H9 (cell line): ENCODE data around the gene SYT11. TPM values are rescaled to one million over a fixed set of nuclear protein-coding genes. Genes with fewer than 3 reads are reported as not detected.

Source experiments
- DNase-seq: peaks from one replicate; pipeline ENCODE4 v3.0.0-alpha.2; 2017
- H2AFZ ChIP-seq: one replicate; pipeline ENCODE4 v1.6.1; 2013; ENCODE audit warnings: mild to moderate bottlenecking, low read length, control low read depth, moderate library complexity
- H2AK5ac ChIP-seq: 2 replicates; pipeline ENCODE4 v1.6.1; 2013; ENCODE audit warnings: low read length, control low read depth, mixed read lengths; ENCODE audit not compliant: insufficient read length
- H2BK120ac ChIP-seq: one replicate; pipeline ENCODE4 v1.6.1; 2013; ENCODE audit warnings: low read depth, mild to moderate bottlenecking, low read length, control low read depth, inconsistent platforms; ENCODE audit not compliant: poor library complexity, severe bottlenecking
- H2BK12ac ChIP-seq: 2 replicates; pipeline ENCODE4 v1.6.1; 2013; ENCODE audit warnings: low read length, control low read depth, mixed read lengths, low read depth; ENCODE audit not compliant: insufficient read length
- H2BK15ac ChIP-seq: 2 replicates; pipeline ENCODE4 v1.6.1; 2013; ENCODE audit warnings: low read depth, low read length, control low read depth
- H2BK20ac ChIP-seq: one replicate; pipeline ENCODE4 v1.6.1; 2013; ENCODE audit warnings: low read depth, mild to moderate bottlenecking, low read length, control low read depth, inconsistent platforms; ENCODE audit not compliant: poor library complexity, severe bottlenecking
- H2BK5ac ChIP-seq: 2 replicates; pipeline ENCODE4 v1.6.1; 2013; ENCODE audit warnings: low read length, control low read depth, mixed read lengths; ENCODE audit not compliant: insufficient read length
- H3K14ac ChIP-seq: 2 replicates; pipeline ENCODE4 v1.6.1; 2013; ENCODE audit warnings: low read length, control low read depth; ENCODE audit not compliant: insufficient read depth
- H3K18ac ChIP-seq: 2 replicates; pipeline ENCODE4 v1.6.1; 2013; ENCODE audit warnings: low read depth, mild to moderate bottlenecking, mixed read lengths, low read length, control low read depth; ENCODE audit not compliant: insufficient read length
- H3K23ac ChIP-seq: 2 replicates; pipeline ENCODE4 v1.6.1; 2013; ENCODE audit warnings: low read length, control low read depth, mixed read lengths, low read depth; ENCODE audit not compliant: insufficient read length
- H3K23me2 ChIP-seq: 2 replicates; pipeline ENCODE4 v1.6.1; 2013; ENCODE audit warnings: low read depth, mild to moderate bottlenecking, mixed read lengths, low read length, control low read depth; ENCODE audit not compliant: insufficient read length, poor library complexity, severe bottlenecking
- H3K27ac ChIP-seq: 2 replicates; pipeline ENCODE4 v1.5.1; 2013; ENCODE audit warnings: low read length, control low read depth, mixed read lengths, low read depth; ENCODE audit not compliant: insufficient read length
- H3K27me3 ChIP-seq: 2 replicates; pipeline ENCODE4 v1.6.1; 2013; ENCODE audit warnings: low read length, control low read depth, inconsistent platforms; ENCODE audit not compliant: insufficient read depth
- H3K4ac ChIP-seq: 2 replicates; pipeline ENCODE4 v1.6.1; 2013; ENCODE audit warnings: low read depth, mild to moderate bottlenecking, control low read depth, inconsistent platforms, low read length, moderate library complexity
- H3K4me1 ChIP-seq: 2 replicates; pipeline ENCODE4 v1.6.1; 2013; ENCODE audit warnings: low read length, control low read depth, inconsistent platforms; ENCODE audit not compliant: insufficient read depth
- H3K4me2 ChIP-seq: 2 replicates; pipeline ENCODE4 v1.6.1; 2013; ENCODE audit warnings: low read length, control low read depth, mixed read lengths; ENCODE audit not compliant: insufficient read length, insufficient read depth
- H3K56ac ChIP-seq: 2 replicates; pipeline ENCODE4 v1.6.1; 2013; ENCODE audit warnings: low read depth, mild to moderate bottlenecking, mixed read lengths, low read length, control low read depth; ENCODE audit not compliant: insufficient read length
- H3K79me1 ChIP-seq: 2 replicates; pipeline ENCODE4 v1.6.1; 2013; ENCODE audit warnings: low read depth, mild to moderate bottlenecking, moderate library complexity, low read length, control low read depth, inconsistent platforms; ENCODE audit not compliant: insufficient read depth, poor library complexity, severe bottlenecking
- H3K79me2 ChIP-seq: 2 replicates; pipeline ENCODE4 v1.6.1; 2013; ENCODE audit warnings: low read length, control low read depth, inconsistent platforms; ENCODE audit not compliant: insufficient read depth
- H3K9ac ChIP-seq: 2 replicates; pipeline ENCODE4 v1.6.1; 2013; ENCODE audit warnings: low read length, control low read depth, mixed read lengths; ENCODE audit not compliant: insufficient read length; ENCODE audit errors: extremely low read depth
- H3K9me3 ChIP-seq: one replicate; pipeline ENCODE4 v1.6.1; 2013; ENCODE audit warnings: low read depth, low read length, inconsistent platforms; ENCODE audit not compliant: control insufficient read depth
- H3T11ph ChIP-seq: one replicate; pipeline ENCODE4 v1.6.1; 2013; ENCODE audit warnings: mild to moderate bottlenecking, low read length, control low read depth, inconsistent platforms
- H4K20me1 ChIP-seq: one replicate; pipeline ENCODE4 v1.6.1; 2013; ENCODE audit not compliant: control insufficient read depth, insufficient read length, insufficient read depth
- H4K5ac ChIP-seq: 2 replicates; pipeline ENCODE4 v1.6.1; 2013; ENCODE audit warnings: low read depth, mild to moderate bottlenecking, mixed read lengths, low read length, control low read depth; ENCODE audit not compliant: insufficient read length
- H4K8ac ChIP-seq: replicated peaks from 2 replicates; pipeline ENCODE4 v1.6.1; 2013; ENCODE audit warnings: low read length, control low read depth, mixed read lengths, low read depth; ENCODE audit not compliant: insufficient read length
- H4K91ac ChIP-seq: 2 replicates; pipeline ENCODE4 v1.6.1; 2013; ENCODE audit warnings: low read depth, mild to moderate bottlenecking, moderate library complexity, mixed read lengths, low read length, control low read depth; ENCODE audit not compliant: insufficient read length
- H3K27ac Mint-ChIP-seq, 3 experiments: 2 replicates in 2 of 3; 3 replicates in 1 of 3; pipeline ENCODE4 v1.8.0; 2020 to 2021; ENCODE audit warnings: mixed read lengths in 3 of 3, mild to moderate bottlenecking in 1 of 3, moderate library complexity in 1 of 3
- H3K27me3 Mint-ChIP-seq: 2 replicates; pipeline ENCODE4 v1.8.0; 2021; ENCODE audit warnings: low read depth, mild to moderate bottlenecking, moderate library complexity, mixed read lengths
- H3K36me3 Mint-ChIP-seq, 3 experiments: 2 replicates in 2 of 3; 3 replicates in 1 of 3; pipeline ENCODE4 v1.8.0; 2020 to 2021; ENCODE audit warnings: low read depth in 3 of 3, mixed read lengths in 3 of 3; ENCODE audit not compliant: insufficient read depth in 1 of 3
- H3K4me1 Mint-ChIP-seq, 2 experiments: 2 replicates each; pipeline ENCODE4 v1.8.0; 2020; ENCODE audit warnings: mixed read lengths in 2 of 2
- H3K4me3 Mint-ChIP-seq, 2 experiments: 2 replicates in 1 of 2; 3 replicates in 1 of 2; pipeline ENCODE4 v1.8.0; 2020 to 2021; ENCODE audit warnings: mild to moderate bottlenecking in 2 of 2, mixed read lengths in 2 of 2, moderate library complexity in 1 of 2
- H3K9me3 Mint-ChIP-seq, 2 experiments: 2 replicates in 1 of 2; 3 replicates in 1 of 2; pipeline ENCODE4 v1.8.0; 2020; ENCODE audit warnings: mild to moderate bottlenecking in 2 of 2, mixed read lengths in 2 of 2, moderate library complexity in 1 of 2
- CTCF ChIP-seq: fragments of 200-600 bp; sonication (generic); conservative IDR thresholded peaks from 3 replicates; pipeline ENCODE4 v1.8.0; 2021; ENCODE audit warnings: antibody characterized with exemption, mild to moderate bottlenecking
- WGBS: extraction: QIAGEN DNeasy Blood & Tissue Kit; methylation state at CpG from one replicate; pipeline ENCODE4 v1.1.7; 2013; ENCODE audit warnings: missing lambda C conversion rate, low lambda C conversion rate, mixed read lengths; ENCODE audit not compliant: insufficient read length; ENCODE audit errors: extremely low coverage; 5-methylcytosine and 5-hydroxymethylcytosine counted together
- total RNA-seq: library from RNA; stranded (reverse); gene quantifications from 2 replicates; pipeline ENCODE4 v1.2.1, GENCODE V29; 2021

The SYT11 gene
- total RNA-seq, 1 experiment from 2014 or later: 0.28 TPM

DNA sequence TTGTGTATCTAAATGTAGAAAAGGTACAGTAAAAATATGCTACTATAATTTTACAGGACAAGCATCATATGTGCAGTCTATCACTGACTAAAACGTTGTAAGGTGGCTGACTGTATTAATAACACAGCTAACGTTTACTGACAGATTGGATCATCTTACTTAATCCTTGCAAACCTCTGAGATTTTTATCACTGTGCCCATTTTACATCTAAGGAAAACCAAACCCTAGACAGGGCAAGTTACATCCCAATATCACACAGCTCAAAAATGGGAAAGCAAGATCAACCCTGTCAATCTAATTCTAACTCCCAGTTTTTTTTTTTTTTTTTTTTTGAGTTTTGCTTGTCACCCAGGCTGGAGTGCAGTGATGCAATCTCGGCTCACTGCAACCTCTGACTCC lies 59.3 kb downstream of the SYT11 start:
- Histone ChIP-seq H3T11ph (no peak overlapping the region), H3K4me2 (no peak overlapping the region), H2BK15ac (no peak overlapping the region), H3K18ac (no peak overlapping the region), H2BK20ac (no peak overlapping the region), H3K4ac (no peak overlapping the region), H4K20me1 (no peaks in the 10 kb centered on the region), H3K14ac (no peak overlapping the region), H2AK5ac (no peak overlapping the region), H2BK120ac (no peak overlapping the region), H3K79me1 (no peaks in the 10 kb centered on the region), H2BK12ac (no peak overlapping the region), H4K91ac (no peak overlapping the region), H3K4me1 (no peaks in the 10 kb centered on the region), H3K79me2 (no peaks in the 10 kb centered on the region), H2BK5ac (no peak overlapping the region), H3K23me2 (no peaks in the 10 kb centered on the region), H3K9ac (no peak overlapping the region), H3K27ac (no peak overlapping the region), H3K23ac (no peak overlapping the region), H4K8ac (no peak overlapping the region), H4K5ac (no peak overlapping the region), H2AFZ (no peak overlapping the region), H3K9me3 (no peaks in the 10 kb centered on the region), H3K27me3 (no peaks in the 10 kb centered on the region; the same call in 1 of the 2 replicates), H3K56ac (no peak overlapping the region)
- Mint-ChIP-seq H3K27me3 (no peaks in the 10 kb centered on the region), H3K36me3 (peaks cover 60 to 93% (median 90%) of the 10 kb centered on the region in 3 experiments), H3K27ac (no peak overlapping the region), H3K4me1 (no peaks in the 10 kb centered on the region), H3K9me3 (no peaks in the 10 kb centered on the region), H3K4me3 (no peak overlapping the region)
- WGBS: no CpG with 5 or more reads among the region's 3 CpGs
- no peak for TF ChIP-seq CTCF
- no peak for DNase-seq
